ENCODE measurements around the gene SLC35A4. TPM values are rescaled to one million over a fixed set of nuclear protein-coding genes. Genes with fewer than 3 reads are reported as not detected.
A peak's percentile ranks its signal among the peaks of the same experiment; 100 is the strongest.

The SLC35A4 gene
- total and polyA plus RNA-seq, 2 of the 13 experiments (the other 11 are each of a cell fraction or from before 2014, with no cell fraction given) = 0.71 to 4.0 TPM

DNA sequence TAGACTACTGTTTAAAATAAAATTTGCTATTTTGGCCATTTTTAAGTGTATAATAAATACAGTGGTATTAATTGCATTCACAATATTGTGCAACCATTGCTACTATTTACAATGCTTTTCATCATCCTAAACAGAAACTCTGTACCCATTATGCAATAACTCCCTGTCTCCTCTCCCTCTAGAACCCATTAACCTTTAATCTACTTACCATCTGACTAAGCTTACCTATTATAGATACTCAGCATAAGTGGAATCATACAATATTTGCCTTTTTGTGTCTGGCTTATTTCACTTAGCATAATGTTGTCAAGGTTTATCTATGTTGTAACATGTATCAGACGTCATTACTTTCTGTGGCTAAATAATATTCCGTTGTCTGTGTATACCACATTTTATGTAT is 42.4 kb downstream of the SLC35A4 start (continued):
- TF ChIP-seq MTA1 (CRISPR knock-in tag; IDR thresholded peaks at IDR 0.05; ENCODE audit: borderline replicate concordance) = no peak
- no peak for TF ChIP-seq JUNB (CRISPR knock-in tag; IDR thresholded peaks at IDR 0.05; ENCODE audit: borderline replicate concordance)
- TF ChIP-seq ZNF225 (CRISPR knock-in tag; IDR thresholded peaks at IDR 0.05) = no peak
- TF ChIP-seq, protein P1, sequence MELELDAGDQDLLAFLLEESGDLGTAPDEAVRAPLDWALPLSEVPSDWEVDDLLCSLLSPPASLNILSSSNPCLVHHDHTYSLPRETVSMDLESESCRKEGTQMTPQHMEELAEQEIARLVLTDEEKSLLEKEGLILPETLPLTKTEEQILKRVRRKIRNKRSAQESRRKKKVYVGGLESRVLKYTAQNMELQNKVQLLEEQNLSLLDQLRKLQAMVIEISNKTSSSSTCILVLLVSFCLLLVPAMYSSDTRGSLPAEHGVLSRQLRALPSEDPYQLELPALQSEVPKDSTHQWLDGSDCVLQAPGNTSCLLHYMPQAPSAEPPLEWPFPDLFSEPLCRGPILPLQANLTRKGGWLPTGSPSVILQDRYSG (CRISPR knock-in tag; IDR thresholded peaks at IDR 0.05) = no peak
- TF ChIP-seq, protein P2, sequence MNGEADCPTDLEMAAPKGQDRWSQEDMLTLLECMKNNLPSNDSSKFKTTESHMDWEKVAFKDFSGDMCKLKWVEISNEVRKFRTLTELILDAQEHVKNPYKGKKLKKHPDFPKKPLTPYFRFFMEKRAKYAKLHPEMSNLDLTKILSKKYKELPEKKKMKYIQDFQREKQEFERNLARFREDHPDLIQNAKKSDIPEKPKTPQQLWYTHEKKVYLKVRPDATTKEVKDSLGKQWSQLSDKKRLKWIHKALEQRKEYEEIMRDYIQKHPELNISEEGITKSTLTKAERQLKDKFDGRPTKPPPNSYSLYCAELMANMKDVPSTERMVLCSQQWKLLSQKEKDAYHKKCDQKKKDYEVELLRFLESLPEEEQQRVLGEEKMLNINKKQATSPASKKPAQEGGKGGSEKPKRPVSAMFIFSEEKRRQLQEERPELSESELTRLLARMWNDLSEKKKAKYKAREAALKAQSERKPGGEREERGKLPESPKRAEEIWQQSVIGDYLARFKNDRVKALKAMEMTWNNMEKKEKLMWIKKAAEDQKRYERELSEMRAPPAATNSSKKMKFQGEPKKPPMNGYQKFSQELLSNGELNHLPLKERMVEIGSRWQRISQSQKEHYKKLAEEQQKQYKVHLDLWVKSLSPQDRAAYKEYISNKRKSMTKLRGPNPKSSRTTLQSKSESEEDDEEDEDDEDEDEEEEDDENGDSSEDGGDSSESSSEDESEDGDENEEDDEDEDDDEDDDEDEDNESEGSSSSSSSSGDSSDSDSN (CRISPR knock-in tag; IDR thresholded peaks at IDR 0.05) = no peak
- no peak for TF ChIP-seq TOE1 (CRISPR knock-in tag; IDR thresholded peaks at IDR 0.05)
- no peak for TF ChIP-seq TARDBP (CRISPR knock-in tag; IDR thresholded peaks at IDR 0.05)
- TF ChIP-seq, protein P3, sequence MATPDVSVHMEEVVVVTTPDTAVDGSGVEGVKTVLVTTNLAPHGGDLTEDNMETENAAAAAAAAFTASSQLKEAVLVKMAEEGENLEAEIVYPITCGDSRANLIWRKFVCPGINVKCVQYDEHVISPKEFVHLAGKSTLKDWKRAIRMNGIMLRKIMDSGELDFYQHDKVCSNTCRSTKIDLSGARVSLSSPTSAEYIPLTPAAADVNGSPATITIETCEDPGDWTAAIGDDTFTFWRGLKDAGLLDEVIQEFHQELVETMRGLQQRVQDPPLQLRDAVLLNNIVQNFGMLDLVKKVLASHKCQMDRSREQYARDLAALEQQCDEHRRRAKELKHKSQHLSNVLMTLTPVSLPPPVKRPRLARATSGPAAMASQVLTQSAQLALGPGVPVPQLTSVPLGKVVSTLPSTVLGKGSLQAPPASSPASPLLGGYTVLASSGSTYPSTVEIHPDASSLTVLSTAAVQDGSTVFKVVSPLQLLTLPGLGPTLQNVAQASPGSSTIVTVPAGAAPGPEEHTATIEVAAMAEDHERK (CRISPR knock-in tag; IDR thresholded peaks at IDR 0.05; ENCODE audit: low read depth) = no peak
- peak; percentile 32; the same call in 1 of the 2 replicates for TF ChIP-seq ZMYM4 (CRISPR knock-in tag; IDR thresholded peaks at IDR 0.05)
- no peak for TF ChIP-seq ZNF138 (CRISPR knock-in tag; IDR thresholded peaks at IDR 0.05; ENCODE audit: low read depth)
- peak; percentile 86 for TF ChIP-seq BCL6 (CRISPR knock-in tag; IDR thresholded peaks at IDR 0.05)
- no peak for TF ChIP-seq ZEB1 (IDR thresholded peaks at IDR 0.05; ENCODE audit: insufficient replicate concordance, low read depth)
- no peak for TF ChIP-seq ZFP36 (IDR thresholded peaks at IDR 0.05; ENCODE audit: borderline replicate concordance, low read depth, low read length, partially characterized antibody)
- TF ChIP-seq DR1 (CRISPR knock-in tag; IDR thresholded peaks at IDR 0.05) = no peak
- TF ChIP-seq ZNF484 (CRISPR knock-in tag; IDR thresholded peaks at IDR 0.05; ENCODE audit: borderline replicate concordance, low read depth) = no peak
- no peak for TF ChIP-seq AGO2 (optimal IDR thresholded peaks at IDR 0.05; ENCODE audit: low read depth, low read length)
- TF ChIP-seq ZNF3 (CRISPR knock-in tag; IDR thresholded peaks at IDR 0.05) = no peak
- no peak for TF ChIP-seq ZNF660 (CRISPR knock-in tag; IDR thresholded peaks at IDR 0.05; ENCODE audit: borderline replicate concordance, low read depth)
- TF ChIP-seq, protein P4, sequence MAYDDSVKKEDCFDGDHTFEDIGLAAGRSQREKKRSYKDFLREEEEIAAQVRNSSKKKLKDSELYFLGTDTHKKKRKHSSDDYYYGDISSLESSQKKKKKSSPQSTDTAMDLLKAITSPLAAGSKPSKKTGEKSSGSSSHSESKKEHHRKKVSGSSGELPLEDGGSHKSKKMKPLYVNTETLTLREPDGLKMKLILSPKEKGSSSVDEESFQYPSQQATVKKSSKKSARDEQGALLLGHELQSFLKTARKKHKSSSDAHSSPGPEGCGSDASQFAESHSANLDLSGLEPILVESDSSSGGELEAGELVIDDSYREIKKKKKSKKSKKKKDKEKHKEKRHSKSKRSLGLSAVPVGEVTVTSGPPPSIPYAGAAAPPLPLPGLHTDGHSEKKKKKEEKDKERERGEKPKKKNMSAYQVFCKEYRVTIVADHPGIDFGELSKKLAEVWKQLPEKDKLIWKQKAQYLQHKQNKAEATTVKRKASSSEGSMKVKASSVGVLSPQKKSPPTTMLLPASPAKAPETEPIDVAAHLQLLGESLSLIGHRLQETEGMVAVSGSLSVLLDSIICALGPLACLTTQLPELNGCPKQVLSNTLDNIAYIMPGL (CRISPR knock-in tag; IDR thresholded peaks at IDR 0.05; ENCODE audit: borderline replicate concordance in 1 of 2, low read depth in 1 of 2) = no peak
- TF ChIP-seq EP300 (IDR thresholded peaks at IDR 0.05; ENCODE audit: low read depth in 2 of 2, low read length in 2 of 2) = peak in 1 of 2 experiments; percentile 91; a peak in 3 of 4 replicates
- TF ChIP-seq EP300 (CRISPR knock-in tag; IDR thresholded peaks at IDR 0.05; ENCODE audit: borderline replicate concordance) = peak; percentile 52; the same call in 1 of the 2 replicates
- TF ChIP-seq, protein P5, sequence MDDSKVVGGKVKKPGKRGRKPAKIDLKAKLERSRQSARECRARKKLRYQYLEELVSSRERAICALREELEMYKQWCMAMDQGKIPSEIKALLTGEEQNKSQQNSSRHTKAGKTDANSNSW (CRISPR knock-in tag; IDR thresholded peaks at IDR 0.05; ENCODE audit: borderline replicate concordance) = no peak
- TF ChIP-seq ZMAT3 (CRISPR knock-in tag; conservative IDR thresholded peaks at IDR 0.05) = no peak

Data from HepG2 (cell line).